ENCODE data around the gene ID3. TPM values are rescaled to one million over a fixed set of nuclear protein-coding genes. Genes with fewer than 3 reads are reported as not detected.

ID3 gene
- total and polyA plus RNA-seq, 9 of the 15 experiments (the other 6 are each of a cell fraction or from before 2014, with no cell fraction given) = 6.8 to 59.8 (median 23.5) TPM

DNA sequence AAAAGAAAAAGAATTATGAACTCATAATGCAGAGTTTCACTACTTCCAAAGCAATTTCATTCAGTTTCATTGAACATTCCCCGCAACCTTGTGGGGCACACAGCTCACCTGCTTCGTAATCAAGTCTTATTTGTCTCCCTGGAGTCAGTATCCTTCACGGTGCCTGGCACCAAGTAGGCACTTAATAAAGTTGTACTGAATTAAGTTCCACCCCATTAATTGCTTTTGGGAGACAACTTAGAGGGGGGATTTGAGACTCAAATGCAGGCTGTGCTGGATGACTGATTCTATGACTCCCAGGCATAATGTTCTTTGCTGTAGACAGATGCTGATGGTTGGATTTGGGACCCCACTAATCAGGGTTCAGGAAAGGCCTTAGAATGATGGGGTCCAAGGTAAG lies 6.5 kb upstream of the ID3 start:
- intact Hi-C loops (cut with micrococcal nuclease) (loop anchor here (2.0 kb wide), 1 partner anchor 17 kb away; no protein-coding TSS in a partner anchor), in situ Hi-C loops (cut with MboI) (no loop called here)
- H3K27me3 ChIP-seq (ENCODE audit: control insufficient read depth in 2 of 2, insufficient read depth in 2 of 2, low read length in 2 of 2) = no peaks in the 10 kb centered on the region
- BruUV-seq (replicated peaks) = no TSS peak
- H3K9ac ChIP-seq (ENCODE audit: insufficient read depth in 1 of 2, low read depth in 2 of 2, low read length in 2 of 2) = no peak overlapping the region
- POLR2A ChIA-PET = interaction anchor here (0.6 to 1.2 kb wide), 4 partner anchors 7 to 126 kb away, joined by 3 read pairs; partner anchors contain the start of gene RPL11
- no peaks in the 10 kb centered on the region for H3K79me2 ChIP-seq (ENCODE audit: control insufficient read depth, insufficient read depth, low read length)
- H3K9me1 ChIP-seq (ENCODE audit: control insufficient read depth, insufficient read depth, low read length) = no peaks in the 10 kb centered on the region
- ATAC-seq (no peak), DNase-seq (ENCODE audit: extremely low read depth in 1 of 4, low spot score in 3 of 4) (no peak), FAIRE-seq (no peak)
- peaks cover 44 to 46% of the 10 kb centered on the region in 2 experiments for H3K4me1 ChIP-seq (replicated peaks in 1 of 2; ENCODE audit: control insufficient read depth in 2 of 2, insufficient read depth in 2 of 2, low read length in 2 of 2)
- H3K36me3 ChIP-seq (ENCODE audit: control insufficient read depth, insufficient read depth, low read length) = no peaks in the 10 kb centered on the region
- H4K20me1 ChIP-seq (replicated peaks; ENCODE audit: control insufficient read depth, insufficient read depth, low read length) = no peaks in the 10 kb centered on the region
- H3K9me3 ChIP-seq (replicated peaks; ENCODE audit: control insufficient read depth, insufficient read depth, low read depth, low read length) = no peaks in the 10 kb centered on the region
- 65% methylated on average over 3 of the region's 3 CpGs for WGBS (ENCODE audit: insufficient coverage, low coverage, missing lambda C conversion rate)
- H3K4me3 ChIP-seq = no peak overlapping the region
- CTCF ChIA-PET (ENCODE audit: low intra/inter-chr PET ratio) = no interaction called here
- H3K27ac ChIP-seq (ENCODE audit: extremely low read depth, low read depth, low read length) = no peak overlapping the region
- H3K4me2 ChIP-seq (ENCODE audit: insufficient read depth, low read length) = no peak overlapping the region
- H2AFZ ChIP-seq (ENCODE audit: low read depth, low read length) = no peak overlapping the region
- TF ChIP-seq GTF2F1 (IDR thresholded peaks at IDR 0.05; ENCODE audit: low read depth, low read length) = no peak
- TF ChIP-seq KLF13 (tag; IDR thresholded peaks at IDR 0.05; ENCODE audit: borderline replicate concordance, low read depth) = no peak
- TF ChIP-seq, protein P1, sequence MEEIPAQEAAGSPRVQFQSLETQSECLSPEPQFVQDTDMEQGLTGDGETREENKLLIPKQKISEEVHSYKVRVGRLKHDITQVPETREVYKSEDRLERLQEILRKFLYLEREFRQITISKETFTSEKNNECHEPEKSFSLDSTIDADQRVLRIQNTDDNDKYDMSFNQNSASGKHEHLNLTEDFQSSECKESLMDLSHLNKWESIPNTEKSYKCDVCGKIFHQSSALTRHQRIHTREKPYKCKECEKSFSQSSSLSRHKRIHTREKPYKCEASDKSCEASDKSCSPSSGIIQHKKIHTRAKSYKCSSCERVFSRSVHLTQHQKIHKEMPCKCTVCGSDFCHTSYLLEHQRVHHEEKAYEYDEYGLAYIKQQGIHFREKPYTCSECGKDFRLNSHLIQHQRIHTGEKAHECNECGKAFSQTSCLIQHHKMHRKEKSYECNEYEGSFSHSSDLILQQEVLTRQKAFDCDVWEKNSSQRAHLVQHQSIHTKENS (CRISPR knock-in tag; IDR thresholded peaks at IDR 0.05) = no peak
- TF ChIP-seq ZNF23 (CRISPR knock-in tag; IDR thresholded peaks at IDR 0.05) = no peak
- TF ChIP-seq CTCF (IDR thresholded peaks at IDR 0.05 in 2 of 3, conservative IDR thresholded peaks at IDR 0.05 in 1 of 3; ENCODE audit: insufficient read depth in 2 of 3, low read depth in 1 of 3, low read length in 3 of 3) = no peak
- TF ChIP-seq, protein P2, sequence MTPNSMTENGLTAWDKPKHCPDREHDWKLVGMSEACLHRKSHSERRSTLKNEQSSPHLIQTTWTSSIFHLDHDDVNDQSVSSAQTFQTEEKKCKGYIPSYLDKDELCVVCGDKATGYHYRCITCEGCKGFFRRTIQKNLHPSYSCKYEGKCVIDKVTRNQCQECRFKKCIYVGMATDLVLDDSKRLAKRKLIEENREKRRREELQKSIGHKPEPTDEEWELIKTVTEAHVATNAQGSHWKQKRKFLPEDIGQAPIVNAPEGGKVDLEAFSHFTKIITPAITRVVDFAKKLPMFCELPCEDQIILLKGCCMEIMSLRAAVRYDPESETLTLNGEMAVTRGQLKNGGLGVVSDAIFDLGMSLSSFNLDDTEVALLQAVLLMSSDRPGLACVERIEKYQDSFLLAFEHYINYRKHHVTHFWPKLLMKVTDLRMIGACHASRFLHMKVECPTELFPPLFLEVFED (CRISPR knock-in tag; conservative IDR thresholded peaks at IDR 0.05) = no peak
- TF ChIP-seq, protein P3, sequence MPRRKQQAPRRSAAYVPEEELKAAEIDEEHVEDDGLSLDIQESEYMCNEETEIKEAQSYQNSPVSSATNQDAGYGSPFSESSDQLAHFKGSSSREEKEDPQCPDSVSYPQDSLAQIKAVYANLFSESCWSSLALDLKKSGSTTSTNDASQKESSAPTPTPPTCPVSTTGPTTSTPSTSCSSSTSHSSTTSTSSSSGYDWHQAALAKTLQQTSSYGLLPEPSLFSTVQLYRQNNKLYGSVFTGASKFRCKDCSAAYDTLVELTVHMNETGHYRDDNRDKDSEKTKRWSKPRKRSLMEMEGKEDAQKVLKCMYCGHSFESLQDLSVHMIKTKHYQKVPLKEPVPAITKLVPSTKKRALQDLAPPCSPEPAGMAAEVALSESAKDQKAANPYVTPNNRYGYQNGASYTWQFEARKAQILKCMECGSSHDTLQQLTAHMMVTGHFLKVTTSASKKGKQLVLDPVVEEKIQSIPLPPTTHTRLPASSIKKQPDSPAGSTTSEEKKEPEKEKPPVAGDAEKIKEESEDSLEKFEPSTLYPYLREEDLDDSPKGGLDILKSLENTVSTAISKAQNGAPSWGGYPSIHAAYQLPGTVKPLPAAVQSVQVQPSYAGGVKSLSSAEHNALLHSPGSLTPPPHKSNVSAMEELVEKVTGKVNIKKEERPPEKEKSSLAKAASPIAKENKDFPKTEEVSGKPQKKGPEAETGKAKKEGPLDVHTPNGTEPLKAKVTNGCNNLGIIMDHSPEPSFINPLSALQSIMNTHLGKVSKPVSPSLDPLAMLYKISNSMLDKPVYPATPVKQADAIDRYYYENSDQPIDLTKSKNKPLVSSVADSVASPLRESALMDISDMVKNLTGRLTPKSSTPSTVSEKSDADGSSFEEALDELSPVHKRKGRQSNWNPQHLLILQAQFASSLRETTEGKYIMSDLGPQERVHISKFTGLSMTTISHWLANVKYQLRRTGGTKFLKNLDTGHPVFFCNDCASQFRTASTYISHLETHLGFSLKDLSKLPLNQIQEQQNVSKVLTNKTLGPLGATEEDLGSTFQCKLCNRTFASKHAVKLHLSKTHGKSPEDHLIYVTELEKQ (CRISPR knock-in tag; IDR thresholded peaks at IDR 0.05) = no peak
- TF ChIP-seq FOXM1 (IDR thresholded peaks at IDR 0.05; ENCODE audit: low read depth) = no peak
- no peak for TF ChIP-seq FOXM1 (CRISPR knock-in tag; IDR thresholded peaks at IDR 0.05; ENCODE audit: low read depth)
- no peak for TF ChIP-seq ZNF766 (CRISPR knock-in tag; conservative IDR thresholded peaks at IDR 0.05)
- no peak for TF ChIP-seq ZBTB1 (CRISPR knock-in tag; IDR thresholded peaks at IDR 0.05; ENCODE audit: borderline replicate concordance, low read depth)
- TF ChIP-seq, protein P4, sequence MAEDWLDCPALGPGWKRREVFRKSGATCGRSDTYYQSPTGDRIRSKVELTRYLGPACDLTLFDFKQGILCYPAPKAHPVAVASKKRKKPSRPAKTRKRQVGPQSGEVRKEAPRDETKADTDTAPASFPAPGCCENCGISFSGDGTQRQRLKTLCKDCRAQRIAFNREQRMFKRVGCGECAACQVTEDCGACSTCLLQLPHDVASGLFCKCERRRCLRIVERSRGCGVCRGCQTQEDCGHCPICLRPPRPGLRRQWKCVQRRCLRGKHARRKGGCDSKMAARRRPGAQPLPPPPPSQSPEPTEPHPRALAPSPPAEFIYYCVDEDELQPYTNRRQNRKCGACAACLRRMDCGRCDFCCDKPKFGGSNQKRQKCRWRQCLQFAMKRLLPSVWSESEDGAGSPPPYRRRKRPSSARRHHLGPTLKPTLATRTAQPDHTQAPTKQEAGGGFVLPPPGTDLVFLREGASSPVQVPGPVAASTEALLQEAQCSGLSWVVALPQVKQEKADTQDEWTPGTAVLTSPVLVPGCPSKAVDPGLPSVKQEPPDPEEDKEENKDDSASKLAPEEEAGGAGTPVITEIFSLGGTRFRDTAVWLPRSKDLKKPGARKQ (CRISPR knock-in tag; IDR thresholded peaks at IDR 0.05) = no peak
- TF ChIP-seq SMAD3 (CRISPR knock-in tag; conservative IDR thresholded peaks at IDR 0.05) = no peak
